HG02623 (cell line): ENCODE data around the gene SMIM28.
"Not testable (repeated sequence)": the region's sequence is repeated elsewhere in the genome, so short reads cannot be mapped to it uniquely, and the experiment has no call there.

Source experiments
- ATAC-seq: cut with Tn5 transposase; IDR thresholded peaks from one replicate; pipeline ENCODE4 v1.9.1; 2021; ENCODE audit warnings: moderate library complexity; ENCODE audit not compliant: unreplicated experiment

Gene SMIM28

GRCh38 chr6:138377844-138378243 is at the start of gene SMIM28:
SMIM28 (plus strand) TSS chr6:138377905; CDS start chr6:138378073, 168 bp downstream.
- no peak for ATAC-seq

GRCh38 chr6:138328210-138328609 is 49.5 kb upstream of the SMIM28 start:
- ATAC-seq, result no peak

GRCh38 chr6:138330763-138331162 is 46.9 kb upstream of the SMIM28 start:
- no peak for ATAC-seq

GRCh38 chr6:138331444-138331843 is 46.3 kb upstream of the SMIM28 start:
- ATAC-seq, result no peak

- ATAC-seq, result no peak
Measured at GRCh38 chr6:138331984-138332383, 45.7 kb upstream of the SMIM28 start.

- ATAC-seq, result no peak
Measured at GRCh38 chr6:138334000-138334399, 43.7 kb upstream of the SMIM28 start.

- ATAC-seq, result no peak
Measured at GRCh38 chr6:138334963-138335362, 42.7 kb upstream of the SMIM28 start.

- no peak for ATAC-seq
Measured at GRCh38 chr6:138336221-138336620, 41.5 kb upstream of the SMIM28 start.

- ATAC-seq, result no peak
Measured at GRCh38 chr6:138337076-138337475, 40.6 kb upstream of the SMIM28 start.

GRCh38 chr6:138339024-138339423 is 38.7 kb upstream of the SMIM28 start:
- no peak for ATAC-seq

GRCh38 chr6:138341176-138341575 is 36.5 kb upstream of the SMIM28 start:
- ATAC-seq, result no peak

- ATAC-seq, result no peak
Measured at GRCh38 chr6:138343112-138343511, 34.6 kb upstream of the SMIM28 start.

- no peak for ATAC-seq
Measured at GRCh38 chr6:138345565-138346285, 32.0 kb upstream of the SMIM28 start.

GRCh38 chr6:138346302-138347195 is 31.2 kb upstream of the SMIM28 start:
- no peak for ATAC-seq

- no peak for ATAC-seq
Measured at GRCh38 chr6:138347864-138348263, 29.8 kb upstream of the SMIM28 start.

GRCh38 chr6:138349891-138350290 is 27.8 kb upstream of the SMIM28 start:
- ATAC-seq, result no peak

- no peak for ATAC-seq
Measured at GRCh38 chr6:138357928-138358327, 19.8 kb upstream of the SMIM28 start.

GRCh38 chr6:138368684-138369083 is 9.0 kb upstream of the SMIM28 start:
- not testable (repeated sequence) for ATAC-seq

GRCh38 chr6:138370631-138371451 is 6.9 kb upstream of the SMIM28 start:
- ATAC-seq, result no peak

- no peak for ATAC-seq
Measured at GRCh38 chr6:138371452-138371711, 6.3 kb upstream of the SMIM28 start.

GRCh38 chr6:138371720-138372119 is 6.0 kb upstream of the SMIM28 start:
- ATAC-seq, result no peak
